HepG2 (cell line): ENCODE results near the gene SCYGR6. TPM values are rescaled to one million over a fixed set of nuclear protein-coding genes. Genes with fewer than 3 reads are reported as not detected.

Experiments
- ARNTL ChIP-seq: sonication (generic); formaldehyde crosslinking; IDR thresholded peaks from 2 replicates; pipeline ENCODE4 v1.4.0; 2020; ENCODE audit warnings: mild to moderate bottlenecking, missing genetic modification reagents
- ATRX ChIP-seq: sonication (generic); formaldehyde crosslinking; IDR thresholded peaks from 2 replicates; pipeline ENCODE4 v1.4.0; 2020; ENCODE audit warnings: missing genetic modification reagents, borderline replicate concordance
- HCFC1 ChIP-seq: fragments of 150-350 bp; IDR thresholded peaks from 2 replicates; pipeline ENCODE4 v1.6.1; 2014; ENCODE audit warnings: low read depth, low read length
- KDM3A ChIP-seq: IDR thresholded peaks from 2 replicates; pipeline ENCODE4 v1.6.1; 2018; ENCODE audit warnings: low read depth, missing compliant biosample characterization
- KDM5B ChIP-seq: sonication (generic); formaldehyde crosslinking; IDR thresholded peaks from 2 replicates; pipeline ENCODE4 v1.4.0; 2020; ENCODE audit warnings: missing genetic modification reagents, mild to moderate bottlenecking, borderline replicate concordance
- MEIS2 ChIP-seq: sonication (generic); formaldehyde crosslinking; IDR thresholded peaks from 2 replicates; pipeline ENCODE4 v1.9.0; 2021; ENCODE audit warnings: mild to moderate bottlenecking, missing genetic modification reagents
- NFKBIZ ChIP-seq: IDR thresholded peaks from 2 replicates; pipeline ENCODE4 v1.6.1; 2018; ENCODE audit warnings: missing genetic modification reagents, missing compliant biosample characterization
- PAF1 ChIP-seq: IDR thresholded peaks from 2 replicates; pipeline ENCODE4 v1.6.1; 2016; ENCODE audit warnings: missing genetic modification reagents, missing compliant biosample characterization
- PHF20 ChIP-seq: sonication (generic); formaldehyde crosslinking; IDR thresholded peaks from 2 replicates; pipeline ENCODE4 v1.5.0; 2020; ENCODE audit warnings: mild to moderate bottlenecking, missing genetic modification reagents
- U2AF1 ChIP-seq: fragments of 200-400 bp; formaldehyde crosslinking; optimal IDR thresholded peaks from 2 replicates; pipeline ENCODE3; 2017; ENCODE audit warnings: mild to moderate bottlenecking, low read depth, low read length
- ZFAT ChIP-seq: sonication (generic); formaldehyde crosslinking; conservative IDR thresholded peaks from 2 replicates; pipeline ENCODE4 v1.8.1; 2023; ENCODE audit warnings: missing genetic modification reagents, inconsistent platforms
- ZFYVE20 ChIP-seq: sonication (generic); formaldehyde crosslinking; IDR thresholded peaks from 2 replicates; pipeline ENCODE4 v1.8.0; 2023; ENCODE audit warnings: low read depth, mild to moderate bottlenecking, moderate library complexity, missing genetic modification reagents, borderline replicate concordance
- ZNF12 ChIP-seq: sonication (generic); formaldehyde crosslinking; IDR thresholded peaks from 2 replicates; pipeline ENCODE4 v1.5.0; 2020; ENCODE audit warnings: missing genetic modification reagents
- ZNF121 ChIP-seq: sonication (generic); formaldehyde crosslinking; IDR thresholded peaks from 2 replicates; pipeline ENCODE4 v1.5.0; 2020; ENCODE audit warnings: mild to moderate bottlenecking, missing genetic modification reagents
- ZNF382 ChIP-seq: sonication (generic); formaldehyde crosslinking; IDR thresholded peaks from 2 replicates; pipeline ENCODE4 v1.5.0; 2020; ENCODE audit warnings: missing genetic modification reagents, mild to moderate bottlenecking, borderline replicate concordance
- ZNF543 ChIP-seq: sonication (generic); formaldehyde crosslinking; IDR thresholded peaks from 2 replicates; pipeline ENCODE4 v1.4.0; 2020; ENCODE audit warnings: mild to moderate bottlenecking, missing genetic modification reagents
- ZNF766 ChIP-seq: sonication (generic); formaldehyde crosslinking; IDR thresholded peaks from 2 replicates; pipeline ENCODE4 v1.5.0; 2020; ENCODE audit warnings: missing genetic modification reagents, borderline replicate concordance
- ZNF776 ChIP-seq: sonication (generic); formaldehyde crosslinking; IDR thresholded peaks from 2 replicates; pipeline ENCODE4 v1.4.0; 2020; ENCODE audit warnings: mild to moderate bottlenecking, missing genetic modification reagents
- ZNF883 ChIP-seq: sonication (generic); formaldehyde crosslinking; IDR thresholded peaks from 2 replicates; pipeline ENCODE4 v1.5.1; 2020; ENCODE audit warnings: mild to moderate bottlenecking, missing genetic modification reagents; ENCODE audit errors: not compliant biosample characterization
- ZZZ3 ChIP-seq: sonication (generic); formaldehyde crosslinking; IDR thresholded peaks from 2 replicates; pipeline ENCODE4 v1.4.0; 2020; ENCODE audit warnings: missing genetic modification reagents, mild to moderate bottlenecking, borderline replicate concordance
- polyA plus RNA-seq, 8 experiments: library from polyadenylated mRNA; depleted of rRNA in 3 of 8; stranded (reverse) in 7 of 8; unstranded in 1 of 8; fragments of >200 nt; fragmentation: Illumina TruSeq in 4 of 8; extraction: Trizol in 4 of 8; gene quantifications; 2 replicates each; pipeline versions ENCODE4 v1.2.1 to v1.2.3, GENCODE V29; 2011 to 2016; ENCODE audit warnings: low read depth in 4 of 8, missing spikeins in 1 of 8, mixed read lengths in 1 of 8; ENCODE audit not compliant: insufficient read depth in 1 of 8
- total RNA-seq, 5 experiments: library from RNA; depleted of rRNA; stranded (reverse); fragments of >200 nt; fragmentation: Illumina TruSeq; extraction: Trizol; gene quantifications; 2 replicates each; pipeline ENCODE4 v1.2.3, GENCODE V29; 2016; ENCODE audit warnings: low read depth in 1 of 5
- TF ChIP-seq, protein P1 (sequence below): IDR thresholded peaks from 2 replicates; pipeline ENCODE4 v1.6.1; 2012; ENCODE audit warnings: low read depth, low read length, improper control_type of control experiment
- TF ChIP-seq, protein P2 (sequence below): sonication (generic); formaldehyde crosslinking; IDR thresholded peaks from 2 replicates; pipeline ENCODE4 v1.4.0; 2020; ENCODE audit warnings: low read depth, missing genetic modification reagents
- TF ChIP-seq, protein P3 (sequence below): sonication (generic); formaldehyde crosslinking; IDR thresholded peaks from 2 replicates; pipeline ENCODE4 v1.4.0; 2020; ENCODE audit warnings: missing genetic modification reagents
- TF ChIP-seq, protein P4 (sequence below): IDR thresholded peaks from 2 replicates; pipeline ENCODE4 v1.6.1; 2016; ENCODE audit warnings: low read depth

The SCYGR6 gene
- total and polyA plus RNA-seq, 2 of the 13 experiments (the other 11 are each of a cell fraction or from before 2014, with no cell fraction given) = not detected

DNA sequence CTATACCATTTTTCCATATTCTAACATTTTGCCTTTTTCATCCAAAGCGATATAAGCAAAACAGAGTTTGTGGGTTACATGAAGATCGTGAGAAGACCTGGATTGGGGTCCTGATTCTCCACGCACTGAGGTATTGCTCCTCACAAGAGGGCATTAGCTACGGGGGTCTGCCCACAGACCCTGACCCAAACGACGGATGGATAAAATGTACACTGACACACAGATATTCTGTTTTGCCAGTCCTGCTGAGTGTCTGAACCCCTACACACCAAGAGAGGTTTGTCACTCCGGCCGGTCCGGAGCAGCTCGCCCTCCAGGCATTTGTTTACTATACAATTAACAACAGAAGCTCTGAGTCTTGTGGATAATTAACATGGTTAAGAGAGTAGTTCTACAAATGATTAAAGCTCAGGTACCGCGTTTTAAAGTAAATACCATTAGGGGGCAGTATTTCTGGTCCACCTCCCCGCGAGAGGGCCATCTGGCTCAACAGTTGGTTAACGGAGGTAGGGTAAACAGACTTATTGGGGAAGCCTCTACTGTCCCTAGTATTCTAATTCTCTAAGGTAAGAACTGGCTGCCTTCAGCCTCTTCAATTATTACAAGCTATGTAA is 49.6 kb upstream of the SCYGR6 start (continued):
- TF ChIP-seq ZNF543 (CRISPR knock-in tag) (no peak), U2AF1 (no peak), ZNF382 (CRISPR knock-in tag) (no peak), ZNF776 (CRISPR knock-in tag) (no peak), ZNF12 (CRISPR knock-in tag) (no peak), NFKBIZ (CRISPR knock-in tag) (no peak), ATRX (CRISPR knock-in tag) (no peak), ZNF766 (CRISPR knock-in tag) (no peak), KDM3A (CRISPR knock-in tag) (no peak), ARNTL (CRISPR knock-in tag) (no peak), PHF20 (CRISPR knock-in tag) (no peak), PAF1 (CRISPR knock-in tag) (no peak), ZZZ3 (CRISPR knock-in tag) (no peak), HCFC1 (no peak), ZNF121 (CRISPR knock-in tag) (no peak), ZNF883 (no peak), MEIS2 (CRISPR knock-in tag) (no peak), ZFAT (CRISPR knock-in tag) (no peak), KDM5B (CRISPR knock-in tag) (no peak), ZFYVE20 (CRISPR knock-in tag) (no peak)
- TF ChIP-seq, protein P1, sequence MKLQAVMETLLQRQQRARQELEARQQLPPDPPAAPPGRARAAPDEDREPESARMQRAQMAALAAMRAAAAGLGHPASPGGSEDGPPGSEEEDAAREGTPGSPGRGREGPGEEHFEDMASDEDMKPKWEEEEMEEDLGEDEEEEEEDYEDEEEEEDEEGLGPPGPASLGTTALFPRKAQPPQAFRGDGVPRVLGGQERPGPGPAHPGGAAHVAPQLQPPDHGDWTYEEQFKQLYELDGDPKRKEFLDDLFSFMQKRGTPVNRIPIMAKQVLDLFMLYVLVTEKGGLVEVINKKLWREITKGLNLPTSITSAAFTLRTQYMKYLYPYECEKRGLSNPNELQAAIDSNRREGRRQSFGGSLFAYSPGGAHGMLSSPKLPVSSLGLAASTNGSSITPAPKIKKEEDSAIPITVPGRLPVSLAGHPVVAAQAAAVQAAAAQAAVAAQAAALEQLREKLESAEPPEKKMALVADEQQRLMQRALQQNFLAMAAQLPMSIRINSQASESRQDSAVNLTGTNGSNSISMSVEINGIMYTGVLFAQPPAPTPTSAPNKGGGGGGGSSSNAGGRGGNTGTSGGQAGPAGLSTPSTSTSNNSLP = peak; percentile 66
- TF ChIP-seq, protein P2, sequence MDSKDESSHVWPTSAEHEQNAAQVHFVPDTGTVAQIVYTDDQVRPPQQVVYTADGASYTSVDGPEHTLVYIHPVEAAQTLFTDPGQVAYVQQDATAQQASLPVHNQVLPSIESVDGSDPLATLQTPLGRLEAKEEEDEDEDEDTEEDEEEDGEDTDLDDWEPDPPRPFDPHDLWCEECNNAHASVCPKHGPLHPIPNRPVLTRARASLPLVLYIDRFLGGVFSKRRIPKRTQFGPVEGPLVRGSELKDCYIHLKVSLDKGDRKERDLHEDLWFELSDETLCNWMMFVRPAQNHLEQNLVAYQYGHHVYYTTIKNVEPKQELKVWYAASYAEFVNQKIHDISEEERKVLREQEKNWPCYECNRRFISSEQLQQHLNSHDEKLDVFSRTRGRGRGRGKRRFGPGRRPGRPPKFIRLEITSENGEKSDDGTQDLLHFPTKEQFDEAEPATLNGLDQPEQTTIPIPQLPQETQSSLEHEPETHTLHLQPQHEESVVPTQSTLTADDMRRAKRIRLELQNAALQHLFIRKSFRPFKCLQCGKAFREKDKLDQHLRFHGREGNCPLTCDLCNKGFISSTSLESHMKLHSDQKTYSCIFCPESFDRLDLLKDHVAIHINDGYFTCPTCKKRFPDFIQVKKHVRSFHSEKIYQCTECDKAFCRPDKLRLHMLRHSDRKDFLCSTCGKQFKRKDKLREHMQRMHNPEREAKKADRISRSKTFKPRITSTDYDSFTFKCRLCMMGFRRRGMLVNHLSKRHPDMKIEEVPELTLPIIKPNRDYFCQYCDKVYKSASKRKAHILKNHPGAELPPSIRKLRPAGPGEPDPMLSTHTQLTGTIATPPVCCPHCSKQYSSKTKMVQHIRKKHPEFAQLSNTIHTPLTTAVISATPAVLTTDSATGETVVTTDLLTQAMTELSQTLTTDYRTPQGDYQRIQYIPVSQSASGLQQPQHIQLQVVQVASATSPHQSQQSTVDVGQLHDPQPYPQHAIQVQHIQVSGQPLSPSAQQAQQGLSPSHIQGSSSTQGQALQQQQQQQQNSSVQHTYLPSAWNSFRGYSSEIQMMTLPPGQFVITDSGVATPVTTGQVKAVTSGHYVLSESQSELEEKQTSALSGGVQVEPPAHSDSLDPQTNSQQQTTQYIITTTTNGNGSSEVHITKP (CRISPR knock-in tag) = no peak
- TF ChIP-seq, protein P3, sequence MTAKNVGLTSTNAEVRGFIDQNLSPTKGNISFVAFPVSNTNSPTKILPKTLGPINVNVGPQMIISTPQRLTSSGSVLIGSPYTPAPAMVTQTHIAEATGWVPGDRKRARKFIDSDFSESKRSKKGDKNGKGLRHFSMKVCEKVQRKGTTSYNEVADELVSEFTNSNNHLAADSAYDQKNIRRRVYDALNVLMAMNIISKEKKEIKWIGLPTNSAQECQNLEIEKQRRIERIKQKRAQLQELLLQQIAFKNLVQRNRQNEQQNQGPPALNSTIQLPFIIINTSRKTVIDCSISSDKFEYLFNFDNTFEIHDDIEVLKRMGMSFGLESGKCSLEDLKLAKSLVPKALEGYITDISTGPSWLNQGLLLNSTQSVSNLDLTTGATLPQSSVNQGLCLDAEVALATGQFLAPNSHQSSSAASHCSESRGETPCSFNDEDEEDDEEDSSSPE (CRISPR knock-in tag) = no peak
- TF ChIP-seq, protein P4, sequence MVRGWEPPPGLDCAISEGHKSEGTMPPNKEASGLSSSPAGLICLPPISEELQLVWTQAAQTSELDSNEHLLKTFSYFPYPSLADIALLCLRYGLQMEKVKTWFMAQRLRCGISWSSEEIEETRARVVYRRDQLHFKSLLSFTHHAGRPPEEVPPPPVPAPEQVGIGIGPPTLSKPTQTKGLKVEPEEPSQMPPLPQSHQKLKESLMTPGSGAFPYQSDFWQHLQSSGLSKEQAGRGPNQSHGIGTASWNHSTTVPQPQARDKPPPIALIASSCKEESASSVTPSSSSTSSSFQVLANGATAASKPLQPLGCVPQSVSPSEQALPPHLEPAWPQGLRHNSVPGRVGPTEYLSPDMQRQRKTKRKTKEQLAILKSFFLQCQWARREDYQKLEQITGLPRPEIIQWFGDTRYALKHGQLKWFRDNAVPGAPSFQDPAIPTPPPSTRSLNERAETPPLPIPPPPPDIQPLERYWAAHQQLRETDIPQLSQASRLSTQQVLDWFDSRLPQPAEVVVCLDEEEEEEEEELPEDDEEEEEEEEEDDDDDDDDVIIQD = no peak
